HG03159 (cell line): ENCODE results near the gene HYLS1.
"Not testable (repeated sequence)": the region's sequence is repeated elsewhere in the genome, so short reads cannot be mapped to it uniquely, and the experiment has no call there.

Source experiments
- ATAC-seq: cut with Tn5 transposase; IDR thresholded peaks from one replicate; pipeline ENCODE4 v1.9.1; 2021; ENCODE audit warnings: mild to moderate bottlenecking, moderate library complexity; ENCODE audit not compliant: unreplicated experiment

Gene HYLS1

GRCh38 chr11:125902927-125903710 lies 15.7 kb downstream of the HYLS1 start, which contains the start of gene PUS3:
PUS3 (minus strand) TSS chr11:125903206; CDS start chr11:125896284, 6,922 bp downstream.
- ATAC-seq: peak; percentile 96

- ATAC-seq: no peak
Measured at GRCh38 chr11:125903711-125904659, 16.5 kb downstream of the HYLS1 start, which contains the start of gene DDX25. DDX25 (plus strand) TSS chr11:125904508; CDS start chr11:125904518, 10 bp downstream.

GRCh38 chr11:125904678-125905077 lies 17.2 kb downstream of the HYLS1 start:
- no peak for ATAC-seq

- no peak for ATAC-seq
Measured at GRCh38 chr11:125910226-125910849, 22.9 kb downstream of the HYLS1 start.

GRCh38 chr11:125914601-125915000 lies 27.1 kb downstream of the HYLS1 start:
- not testable (repeated sequence) for ATAC-seq

GRCh38 chr11:125916683-125917347 lies 29.3 kb downstream of the HYLS1 start:
- no peak for ATAC-seq

- ATAC-seq: no peak
Measured at GRCh38 chr11:125918140-125918840, 30.8 kb downstream of the HYLS1 start.

GRCh38 chr11:125921042-125921441 lies 33.6 kb downstream of the HYLS1 start:
- no peak for ATAC-seq

GRCh38 chr11:125922156-125922555 lies 34.7 kb downstream of the HYLS1 start:
- no peak for ATAC-seq

GRCh38 chr11:125923012-125923579 lies 35.6 kb downstream of the HYLS1 start:
- no peak for ATAC-seq

DNA sequence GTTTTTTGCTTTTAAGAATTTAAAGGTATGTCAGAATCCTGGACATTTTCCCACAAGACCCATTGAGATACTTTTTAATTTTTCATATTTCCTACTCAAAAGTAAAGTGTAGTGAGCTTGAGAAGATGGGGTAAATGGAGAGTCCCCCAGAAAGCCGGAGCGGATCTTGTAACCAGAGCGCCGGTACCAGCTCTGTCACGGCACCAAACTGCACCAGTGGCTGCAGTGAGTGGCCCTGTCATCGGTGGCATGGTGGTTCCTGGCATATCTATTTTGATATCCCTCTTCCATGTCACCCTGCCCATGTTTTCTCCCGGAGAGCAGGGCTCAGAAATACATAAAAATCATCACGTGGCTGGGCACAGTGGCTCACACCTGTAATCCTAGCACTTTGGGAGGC lies 36.2 kb downstream of the HYLS1 start:
- no peak for ATAC-seq

GRCh38 chr11:125924384-125925007 lies 37.0 kb downstream of the HYLS1 start:
- no peak for ATAC-seq

- no peak for ATAC-seq
Measured at GRCh38 chr11:125925247-125925740, 37.8 kb downstream of the HYLS1 start.

DNA sequence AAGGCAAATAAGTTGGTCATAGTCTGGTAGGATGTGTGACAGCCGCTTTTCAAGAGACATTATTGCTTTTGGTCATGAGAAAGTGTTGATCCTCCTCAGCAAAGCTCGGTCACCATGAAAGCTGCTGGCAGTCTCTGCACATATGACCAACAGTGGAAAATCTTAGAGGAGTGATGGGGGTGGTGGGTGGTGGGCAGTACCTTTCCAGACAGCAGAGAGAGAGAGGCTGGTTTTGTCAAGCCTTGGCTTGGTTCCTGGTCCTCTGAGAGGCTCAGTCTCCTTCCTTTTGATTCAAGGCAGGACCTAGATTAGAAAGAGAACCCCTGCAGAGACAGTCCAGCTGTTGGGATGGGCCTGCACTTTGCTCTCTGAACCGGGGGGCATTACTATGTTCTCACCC lies 38.3 kb downstream of the HYLS1 start:
- no peak for ATAC-seq

GRCh38 chr11:125926682-125927081 lies 39.2 kb downstream of the HYLS1 start:
- ATAC-seq: no peak

DNA sequence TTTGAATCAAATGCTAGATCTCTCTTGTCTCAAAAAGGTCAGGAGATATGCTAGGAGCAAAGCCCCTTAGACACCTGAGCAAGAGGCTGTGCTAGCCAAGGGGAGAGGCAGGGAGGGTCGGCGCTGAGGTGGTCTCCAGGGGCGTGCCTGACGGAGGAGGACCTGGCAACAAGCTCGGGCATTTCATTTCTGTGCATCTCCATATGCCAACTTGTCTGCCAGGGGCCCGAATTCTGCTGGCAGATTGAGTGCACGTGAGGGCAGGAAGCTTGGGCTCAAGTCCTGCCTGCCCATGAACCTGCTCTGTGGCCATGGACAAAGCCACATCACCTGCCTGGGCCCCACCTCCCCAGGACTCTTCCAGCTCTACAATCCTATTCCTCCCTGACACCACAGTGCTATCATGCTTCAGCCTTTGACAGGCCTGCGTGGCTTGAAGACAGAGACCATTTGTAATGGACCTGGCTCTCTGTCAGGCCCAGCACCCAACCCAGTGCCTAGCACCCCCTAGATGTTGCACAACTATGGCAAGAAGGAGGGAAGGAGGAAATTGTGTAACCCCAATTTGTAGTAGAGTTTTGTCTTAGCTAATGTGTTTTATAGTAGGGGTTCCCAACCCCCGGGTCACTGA lies 42.1 kb downstream of the HYLS1 start:
- ATAC-seq: no peak

DNA sequence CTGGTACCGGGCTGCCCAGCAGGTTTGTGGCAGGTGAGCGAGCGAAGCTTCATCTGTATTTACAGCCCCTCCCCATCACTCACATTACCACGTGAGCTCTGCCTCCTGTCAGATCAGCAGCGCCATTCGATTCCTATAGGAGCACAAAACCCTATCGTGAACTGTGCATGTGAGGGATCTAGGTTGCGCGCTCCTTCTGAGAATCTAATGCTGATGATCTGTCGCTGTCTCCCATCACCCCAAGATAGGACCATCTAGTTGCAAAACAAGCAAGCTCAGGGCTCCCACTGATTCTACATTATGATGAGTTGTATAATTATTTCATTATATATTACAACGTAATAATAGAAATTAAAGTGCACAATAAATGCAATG lies 42.6 kb downstream of the HYLS1 start:
- ATAC-seq: no peak

DNA sequence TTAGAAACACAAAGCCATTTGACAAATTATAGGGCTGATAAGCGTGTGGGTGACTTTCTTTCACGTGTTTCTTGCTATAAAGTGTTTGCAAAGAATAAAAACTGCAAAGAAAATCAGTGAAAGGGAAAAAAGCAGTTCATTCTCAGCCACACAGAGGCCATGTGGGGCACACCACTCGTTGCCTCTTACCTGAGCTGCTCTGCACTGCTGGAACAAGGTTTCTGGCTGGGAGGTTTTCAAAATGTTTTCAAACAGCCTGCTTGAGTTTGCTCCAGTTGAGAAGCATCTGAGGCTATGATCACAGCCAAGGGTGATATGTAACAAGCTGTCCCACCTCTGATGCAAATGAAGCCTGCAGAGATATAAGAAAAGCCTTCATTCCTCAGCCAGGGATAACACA lies 43.6 kb downstream of the HYLS1 start:
- no peak for ATAC-seq

- no peak for ATAC-seq
Measured at GRCh38 chr11:125931668-125932067, 44.2 kb downstream of the HYLS1 start.
